Neural progenitor cell (in vitro differentiated cells): Measurements from ENCODE around the gene SRBD1.

Experiments
- CTCF ChIP-seq: fragments of 200-600 bp; sonication (generic); IDR thresholded peaks from 2 replicates; pipeline ENCODE4 v1.5.1; 2017; ENCODE audit warnings: antibody characterized with exemption, mild to moderate bottlenecking
- EZH2 ChIP-seq: fragments of 200-600 bp; sonication (generic); IDR thresholded peaks from 2 replicates; pipeline ENCODE4 v1.6.1; 2017; ENCODE audit warnings: antibody characterized with exemption, mild to moderate bottlenecking, moderate library complexity

GRCh38 chr2:45443012-45443411 is 168.1 kb downstream of the SRBD1 start:
- TF ChIP-seq CTCF (no peak), EZH2 (no peak)
